GM12873 (cell line): ENCODE results near the gene EIF2S1.

ENCODE experiments used
- TF ChIP-seq, protein P1 (sequence below): IDR thresholded peaks from 2 replicates; pipeline ENCODE4 v1.5.1; 2012; ENCODE audit warnings: low read depth, mild to moderate bottlenecking, moderate library complexity, low read length, control low read depth; ENCODE audit not compliant: insufficient read depth; ENCODE audit errors: missing control alignments

The EIF2S1 gene

DNA sequence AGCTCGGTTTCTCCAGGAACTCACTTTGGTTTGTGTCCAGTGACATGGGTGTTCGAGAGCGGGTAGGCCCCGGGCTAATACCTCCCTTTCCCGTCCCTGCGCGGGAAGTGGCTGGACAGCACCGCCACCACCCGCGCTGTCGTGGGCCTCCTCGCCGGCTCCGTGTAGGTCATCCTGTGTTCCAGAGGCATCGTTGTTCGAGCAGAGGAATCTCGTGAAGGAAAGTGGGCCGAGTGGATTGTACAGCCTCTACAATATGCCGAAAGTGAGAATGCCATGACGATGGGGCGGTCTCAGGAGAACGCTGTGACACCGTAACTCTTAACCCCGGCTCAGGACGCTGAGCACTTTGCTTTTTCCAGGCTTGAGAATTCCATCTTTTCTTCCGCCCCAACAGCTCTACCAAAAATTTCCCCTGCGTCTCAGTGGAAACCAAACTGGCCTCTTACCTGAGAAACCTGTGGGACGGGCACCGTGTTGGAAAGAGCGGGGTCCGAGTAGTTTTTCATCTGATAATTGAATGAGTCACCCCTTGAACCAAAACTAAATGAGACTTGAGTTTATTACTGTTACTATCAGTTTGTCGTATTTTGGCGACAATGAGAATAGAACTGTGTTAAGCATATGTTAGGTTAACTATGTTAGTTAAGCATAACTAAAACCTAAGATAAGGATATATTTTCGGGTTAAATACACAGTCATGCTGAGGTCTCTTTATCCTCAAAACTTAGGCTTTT lies 510 bp downstream of the EIF2S1 start:
- TF ChIP-seq, protein P1, sequence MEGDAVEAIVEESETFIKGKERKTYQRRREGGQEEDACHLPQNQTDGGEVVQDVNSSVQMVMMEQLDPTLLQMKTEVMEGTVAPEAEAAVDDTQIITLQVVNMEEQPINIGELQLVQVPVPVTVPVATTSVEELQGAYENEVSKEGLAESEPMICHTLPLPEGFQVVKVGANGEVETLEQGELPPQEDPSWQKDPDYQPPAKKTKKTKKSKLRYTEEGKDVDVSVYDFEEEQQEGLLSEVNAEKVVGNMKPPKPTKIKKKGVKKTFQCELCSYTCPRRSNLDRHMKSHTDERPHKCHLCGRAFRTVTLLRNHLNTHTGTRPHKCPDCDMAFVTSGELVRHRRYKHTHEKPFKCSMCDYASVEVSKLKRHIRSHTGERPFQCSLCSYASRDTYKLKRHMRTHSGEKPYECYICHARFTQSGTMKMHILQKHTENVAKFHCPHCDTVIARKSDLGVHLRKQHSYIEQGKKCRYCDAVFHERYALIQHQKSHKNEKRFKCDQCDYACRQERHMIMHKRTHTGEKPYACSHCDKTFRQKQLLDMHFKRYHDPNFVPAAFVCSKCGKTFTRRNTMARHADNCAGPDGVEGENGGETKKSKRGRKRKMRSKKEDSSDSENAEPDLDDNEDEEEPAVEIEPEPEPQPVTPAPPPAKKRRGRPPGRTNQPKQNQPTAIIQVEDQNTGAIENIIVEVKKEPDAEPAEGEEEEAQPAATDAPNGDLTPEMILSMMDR = no peak

- TF ChIP-seq, protein P1 = no peak
Measured at GRCh38 chr14:67365476-67365875, 5.3 kb downstream of the EIF2S1 start.

- TF ChIP-seq, protein P1 = no peak
Measured at GRCh38 chr14:67370830-67371229, 10.7 kb downstream of the EIF2S1 start.

DNA sequence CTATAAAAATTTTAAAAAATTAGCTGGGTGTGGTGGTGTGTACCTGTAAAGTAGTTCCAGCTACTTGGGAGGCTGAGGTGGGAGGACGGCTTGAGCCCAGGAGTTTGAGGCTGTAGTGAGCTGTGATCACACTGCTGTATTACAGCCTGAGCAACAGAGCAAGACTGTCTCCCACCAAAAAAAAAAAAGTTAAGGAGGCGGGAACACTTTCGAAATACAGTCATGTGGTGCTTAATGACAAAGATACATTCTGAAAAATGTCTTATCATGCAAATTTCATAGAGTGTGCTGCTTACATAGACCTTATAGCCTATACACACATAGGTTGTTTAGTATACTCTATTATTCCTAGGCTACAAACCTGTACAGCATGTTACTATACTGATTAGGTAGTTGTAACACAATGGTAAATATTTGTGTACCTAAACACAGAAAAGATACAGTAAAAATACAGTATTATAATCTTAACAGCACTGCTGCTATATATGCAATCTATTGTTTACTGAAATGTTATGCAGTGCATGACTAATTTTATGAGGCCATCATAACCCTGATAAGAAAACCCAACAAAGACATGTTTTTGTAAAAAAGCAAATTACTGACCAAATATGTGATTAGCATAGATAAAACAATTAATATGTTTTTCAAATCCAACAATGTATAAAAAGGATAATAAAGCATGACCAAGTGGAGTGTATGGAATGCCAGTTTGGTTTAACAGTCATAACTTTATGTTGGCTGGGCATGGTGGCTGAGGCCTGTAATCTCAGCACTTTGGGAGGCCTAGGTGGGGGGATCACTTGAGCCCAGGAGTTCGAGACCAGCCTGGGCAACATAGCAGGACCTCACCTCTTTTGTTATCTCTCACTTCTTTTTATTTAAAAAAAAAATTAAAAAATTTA lies 11.4 kb downstream of the EIF2S1 start:
- TF ChIP-seq, protein P1 = no peak

DNA sequence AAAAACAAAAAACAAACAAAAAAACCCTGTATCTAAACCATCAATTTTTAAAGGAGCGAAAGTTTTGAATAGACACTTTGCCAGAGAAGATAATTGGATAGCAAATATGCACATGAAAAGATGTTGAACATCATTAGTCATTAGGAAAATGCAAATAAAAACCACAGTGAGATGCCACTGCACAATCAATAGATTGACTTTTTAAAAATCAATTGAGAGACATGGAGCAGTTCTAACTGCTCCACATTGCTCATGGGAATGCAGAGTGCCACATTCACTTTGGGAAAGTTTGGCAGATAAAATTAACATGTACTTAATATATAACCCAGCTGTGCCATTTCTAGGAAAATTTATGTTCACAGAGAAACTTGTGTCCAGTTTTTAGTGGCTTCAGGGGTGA lies 12.7 kb downstream of the EIF2S1 start:
- TF ChIP-seq, protein P1 = no peak

DNA sequence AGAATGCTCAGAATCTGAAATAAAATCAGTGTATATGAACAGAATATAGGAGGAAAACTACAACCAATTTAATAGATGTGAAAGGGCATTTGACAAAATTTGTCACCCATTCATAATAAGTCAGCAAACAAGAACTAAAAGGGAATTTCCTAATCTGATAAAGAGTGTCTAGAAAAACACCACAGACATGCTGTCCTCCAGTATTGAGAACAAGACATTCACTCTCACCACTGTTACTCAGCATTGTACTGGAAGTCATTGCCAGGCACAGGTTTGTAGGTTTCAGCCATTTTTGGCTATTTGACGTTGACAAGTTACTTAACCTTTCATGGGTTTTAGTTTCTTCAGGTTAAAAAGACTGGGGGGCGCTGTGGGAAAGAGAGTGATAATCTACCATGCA lies 13.2 kb downstream of the EIF2S1 start:
- TF ChIP-seq, protein P1 = no peak

DNA sequence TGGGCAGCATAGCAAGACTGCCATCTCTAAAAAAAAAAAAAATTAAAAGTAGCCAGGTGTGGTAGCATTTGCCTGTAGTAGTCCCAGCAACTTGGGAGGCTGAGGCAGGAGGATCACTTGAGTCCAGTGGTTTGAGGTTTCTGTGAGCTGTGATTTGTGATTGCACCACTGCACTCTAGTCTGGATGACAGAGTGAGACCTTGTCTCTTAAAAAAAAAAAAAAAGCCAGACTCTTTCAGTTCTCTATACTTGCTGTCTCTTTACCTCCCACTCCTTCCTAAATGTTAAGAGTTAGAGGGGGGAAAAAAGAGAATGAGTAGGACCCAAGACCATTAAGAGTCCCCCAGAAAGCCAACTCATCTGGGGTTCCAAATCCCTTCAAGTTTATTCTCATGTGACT lies 17.8 kb downstream of the EIF2S1 start:
- TF ChIP-seq, protein P1 = no peak
